HG02678 (cell line): ENCODE results near the gene ZBED3.
A peak's percentile ranks its signal among the peaks of the same experiment; 100 is the strongest.
"Not testable (repeated sequence)": the region's sequence is repeated elsewhere in the genome, so short reads cannot be mapped to it uniquely, and the experiment has no call there.

Source experiments
- ATAC-seq: cut with Tn5 transposase; IDR thresholded peaks from one replicate; pipeline ENCODE4 v1.9.1; 2021; ENCODE audit warnings: mild to moderate bottlenecking, moderate library complexity; ENCODE audit not compliant: unreplicated experiment

The ZBED3 gene

GRCh38 chr5:77080479-77080878 lies 6.6 kb downstream of the ZBED3 start:
- ATAC-seq, result not testable (repeated sequence)

DNA sequence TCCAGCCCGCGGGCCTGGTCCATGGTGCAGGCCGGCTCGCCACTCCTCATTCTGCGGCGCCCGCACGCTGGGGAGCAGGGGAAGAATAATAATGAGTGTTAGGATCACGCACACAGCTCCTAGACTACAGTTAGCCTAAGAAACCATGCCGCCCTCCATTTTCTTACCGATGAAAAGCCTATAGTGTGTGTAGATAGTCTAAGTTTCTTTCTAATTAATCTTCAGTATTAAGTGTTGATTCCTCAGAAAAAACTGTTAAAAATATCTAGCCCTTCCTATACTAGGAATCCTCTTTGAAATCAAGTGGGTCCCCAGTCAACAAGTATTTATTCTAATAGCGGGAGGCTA lies 9.3 kb downstream of the ZBED3 start:
- no peak for ATAC-seq

GRCh38 chr5:77076961-77077828 lies 9.9 kb downstream of the ZBED3 start:
- peak; percentile 92 for ATAC-seq

DNA sequence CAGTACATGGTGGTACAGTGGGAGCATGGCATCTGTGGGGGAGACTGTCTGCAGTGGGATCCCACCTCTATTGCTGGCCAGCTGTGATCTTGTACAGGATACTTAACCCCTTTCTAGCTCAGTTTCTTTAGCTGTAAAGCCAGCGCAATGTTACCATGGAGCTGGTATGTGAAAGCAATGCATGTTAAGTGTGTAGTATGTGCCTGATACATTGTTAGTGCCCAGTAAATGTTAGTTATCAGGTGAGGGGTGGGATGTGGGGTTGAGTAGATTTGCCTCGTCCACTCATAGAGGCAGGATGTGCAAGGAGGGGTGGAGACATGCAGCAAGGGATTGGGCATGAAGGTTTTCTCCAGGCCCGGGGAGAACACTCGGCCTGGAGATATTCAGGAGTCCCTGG lies 12.3 kb downstream of the ZBED3 start:
- ATAC-seq, result no peak

DNA sequence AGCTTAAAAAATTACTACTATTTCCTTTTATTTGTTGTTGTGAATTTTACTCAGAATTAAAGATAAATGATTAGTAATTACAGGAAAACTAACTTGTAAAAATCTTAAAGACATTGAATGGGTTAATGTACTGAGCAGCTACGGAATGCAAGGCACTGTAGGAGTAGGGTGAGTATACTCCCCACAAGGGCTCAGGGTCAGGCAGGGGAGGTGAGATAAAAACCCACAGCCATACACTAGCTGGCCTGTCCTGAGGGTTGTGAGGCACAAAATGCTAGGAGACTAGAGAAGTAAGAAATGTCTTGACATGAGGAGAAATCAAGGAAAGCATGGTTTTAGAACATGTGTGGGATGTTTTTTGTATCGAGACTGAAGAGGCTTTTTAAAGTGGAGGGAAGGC lies 13.4 kb downstream of the ZBED3 start:
- no peak for ATAC-seq

DNA sequence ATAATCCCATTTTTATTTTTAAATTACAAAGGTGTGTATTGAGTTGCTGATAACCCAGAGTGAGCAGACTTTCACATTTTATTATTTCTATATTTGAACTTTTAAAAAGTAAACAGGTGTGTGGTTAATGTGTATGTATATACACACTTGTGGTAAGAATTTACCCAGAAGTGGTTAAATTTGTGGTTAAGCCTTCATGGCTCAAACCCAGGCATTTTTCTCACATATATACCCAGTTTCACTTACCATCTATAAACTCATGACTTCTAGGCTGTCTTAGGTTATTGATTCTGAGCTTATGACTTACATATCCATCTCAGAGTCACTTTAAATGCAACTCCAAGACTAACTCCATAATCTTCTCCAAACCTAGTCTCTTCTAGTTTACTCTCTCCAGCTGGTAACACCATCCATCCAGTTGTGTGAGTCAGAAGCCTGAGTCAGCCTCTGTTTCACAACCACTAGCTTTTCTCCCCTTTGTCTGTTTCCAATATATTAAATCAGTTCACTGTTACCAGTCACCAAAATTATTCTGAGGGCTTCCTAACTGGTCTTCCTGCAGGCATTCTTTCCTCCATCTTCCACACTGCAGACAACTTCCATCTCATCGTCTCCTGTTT lies 20.2 kb downstream of the ZBED3 start:
- peak; percentile 79 for ATAC-seq

DNA sequence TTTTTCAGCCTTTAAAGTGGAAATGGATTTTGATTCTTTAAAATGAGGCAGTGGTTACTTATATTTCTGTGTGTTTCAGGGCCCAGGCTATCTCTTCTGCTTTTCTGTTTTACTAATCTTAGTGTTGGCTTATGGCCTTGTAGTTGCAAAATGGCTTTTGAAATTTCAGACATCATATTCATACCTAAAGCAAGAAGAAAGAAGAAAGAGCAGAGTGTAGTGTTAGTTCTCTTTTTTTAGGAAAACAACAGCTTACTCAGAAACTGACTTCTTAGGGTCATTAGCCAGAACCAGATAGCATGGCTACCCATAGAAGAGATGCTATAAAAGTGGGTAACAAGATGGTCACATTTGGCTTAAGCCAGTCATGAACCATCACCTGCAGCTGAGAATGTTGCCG lies 20.9 kb downstream of the ZBED3 start:
- peak; percentile 40 for ATAC-seq

- ATAC-seq, result no peak
These were observed 21.8 kb downstream of the ZBED3 start for GRCh38 chr5:77065256-77065655.

GRCh38 chr5:77064040-77064439 lies 23.0 kb downstream of the ZBED3 start:
- no peak for ATAC-seq

- no peak for ATAC-seq
These were observed 40.5 kb downstream of the ZBED3 start for GRCh38 chr5:77046416-77047073.

DNA sequence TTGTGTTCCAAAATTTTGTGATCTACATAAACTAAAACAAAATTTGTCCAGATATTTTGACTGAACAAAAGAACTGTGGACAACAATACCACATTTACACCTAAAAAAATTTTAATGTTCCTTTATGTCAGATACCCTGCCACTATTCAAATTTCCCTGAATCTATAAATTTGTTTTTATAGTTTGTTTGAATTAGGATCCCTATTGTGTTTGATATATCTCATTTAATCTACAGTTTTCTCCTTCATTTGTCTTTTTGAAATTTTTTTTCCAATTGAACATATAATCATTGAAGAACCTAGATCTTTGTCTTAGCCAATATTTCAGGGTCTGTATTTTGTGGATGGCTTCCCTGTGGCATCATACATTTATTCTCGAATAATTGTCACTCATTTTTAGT lies 51.1 kb downstream of the ZBED3 start:
- no peak for ATAC-seq

- no peak for ATAC-seq
These were observed 53.7 kb downstream of the ZBED3 start for GRCh38 chr5:77033338-77033737.

DNA sequence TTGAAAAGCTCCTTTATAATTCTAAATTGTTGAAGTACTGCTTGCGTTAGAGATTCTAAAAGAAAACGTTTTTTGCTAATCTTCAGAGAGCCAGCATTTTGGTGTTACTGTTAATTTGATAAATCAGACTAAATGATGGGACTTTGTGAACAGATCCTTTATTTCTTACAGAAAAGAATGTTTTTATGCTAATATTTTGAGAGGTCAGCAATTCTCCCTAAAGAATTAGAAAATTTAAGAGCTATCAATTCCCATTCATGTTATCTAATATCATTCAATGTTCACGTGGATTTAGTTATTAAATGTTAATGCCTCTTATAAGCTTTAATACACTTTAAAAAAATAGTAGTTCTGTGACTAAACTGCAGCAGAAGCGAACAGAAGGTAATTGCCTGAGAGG lies 54.5 kb downstream of the ZBED3 start:
- ATAC-seq, result no peak

DNA sequence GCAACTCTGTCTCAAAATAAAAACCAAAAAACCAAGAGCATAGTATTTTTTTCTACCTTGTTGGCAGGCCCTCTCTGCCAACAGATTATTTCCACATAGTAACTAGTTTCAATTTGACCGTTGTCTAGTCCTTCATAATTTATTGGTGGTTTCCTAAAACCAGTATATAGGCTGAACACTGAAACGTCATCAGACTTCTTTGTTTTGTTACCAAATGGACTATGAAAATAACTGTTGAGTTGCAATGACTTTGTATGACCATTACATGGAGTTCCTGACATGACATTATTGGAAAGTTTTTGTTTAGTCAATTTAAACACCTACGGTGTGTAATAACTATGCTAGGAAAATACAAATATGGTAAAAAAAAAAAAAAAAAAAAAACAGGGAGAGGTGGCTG lies 55.2 kb downstream of the ZBED3 start:
- no peak for ATAC-seq

- peak; percentile 99 for ATAC-seq
These were observed 56.7 kb downstream of the ZBED3 start, which contains the start of gene AGGF1 for GRCh38 chr5:77030097-77031071. TSS of gene AGGF1 (plus strand) at chr5:77030404. CDS start at chr5:77030767, 363 bp downstream.

DNA sequence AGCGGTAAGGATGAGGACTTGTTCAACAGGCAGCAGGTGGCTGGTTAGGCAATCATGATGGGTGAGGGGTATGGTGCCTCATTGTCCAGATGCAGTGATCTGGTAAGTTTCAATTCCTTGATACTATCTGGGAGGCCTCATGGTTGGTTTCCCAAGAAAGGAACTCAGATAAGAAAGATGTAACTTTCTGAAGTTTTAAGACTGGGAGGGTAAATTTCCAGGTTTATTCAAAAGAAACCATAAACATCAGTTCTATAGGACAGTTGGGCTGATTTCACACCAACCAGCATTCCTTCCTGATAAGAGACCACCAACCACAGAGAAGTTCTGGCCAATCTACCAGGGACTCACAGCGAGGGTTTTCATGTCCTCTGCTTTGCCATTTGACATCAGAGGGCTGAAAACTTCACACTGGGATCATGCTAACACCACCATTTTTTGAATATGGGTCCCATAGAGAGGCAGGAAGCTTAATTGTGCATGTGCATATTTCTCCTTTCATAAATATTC lies 57.7 kb downstream of the ZBED3 start:
- ATAC-seq, result no peak

GRCh38 chr5:77028631-77029375 lies 58.3 kb downstream of the ZBED3 start:
- ATAC-seq, result no peak

DNA sequence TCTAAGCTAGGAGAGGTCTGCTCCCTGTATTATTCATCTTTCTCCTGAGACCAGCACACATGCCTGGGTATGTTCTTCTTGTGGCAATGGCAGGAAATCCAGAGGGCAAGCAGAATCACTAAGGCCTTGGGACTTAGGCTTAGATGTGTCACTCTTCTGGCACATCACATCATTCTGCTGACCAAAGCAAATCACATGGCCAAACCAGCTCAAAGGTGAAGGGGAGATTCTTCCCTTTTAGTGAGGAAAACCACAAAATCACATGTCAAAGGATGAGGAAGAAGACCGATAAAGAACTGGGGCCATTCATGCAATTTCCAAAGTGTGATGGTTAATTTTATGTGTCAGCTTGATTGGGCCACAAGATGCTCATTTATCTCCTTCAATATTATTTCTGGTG lies 62.6 kb downstream of the ZBED3 start:
- no peak for ATAC-seq

GRCh38 chr5:77022511-77023417 lies 64.3 kb downstream of the ZBED3 start:
- ATAC-seq, result no peak
